KOPT-K1 (cell line): ENCODE data around the gene SUSD1.

Experiments
- H3K27ac ChIP-seq: fragments of 200-600 bp; sonication (generic); 2 replicates; pipeline ENCODE4 v1.5.1; 2016; ENCODE audit warnings: antibody characterized with exemption, mild to moderate bottlenecking, low read depth, low read length; ENCODE audit not compliant: poor library complexity, severe bottlenecking
- H3K36me3 ChIP-seq: fragments of 200-600 bp; sonication (generic); 2 replicates; pipeline ENCODE4 v1.5.1; 2017; ENCODE audit warnings: antibody characterized with exemption, mild to moderate bottlenecking, low read length, moderate library complexity; ENCODE audit not compliant: insufficient read depth
- H3K9me3 ChIP-seq: fragments of 200-600 bp; sonication (generic); 2 replicates; pipeline ENCODE4 v1.5.1; 2017; ENCODE audit warnings: antibody characterized with exemption, low read length, mild to moderate bottlenecking; ENCODE audit not compliant: insufficient read depth, poor library complexity, severe bottlenecking

Gene SUSD1

DNA sequence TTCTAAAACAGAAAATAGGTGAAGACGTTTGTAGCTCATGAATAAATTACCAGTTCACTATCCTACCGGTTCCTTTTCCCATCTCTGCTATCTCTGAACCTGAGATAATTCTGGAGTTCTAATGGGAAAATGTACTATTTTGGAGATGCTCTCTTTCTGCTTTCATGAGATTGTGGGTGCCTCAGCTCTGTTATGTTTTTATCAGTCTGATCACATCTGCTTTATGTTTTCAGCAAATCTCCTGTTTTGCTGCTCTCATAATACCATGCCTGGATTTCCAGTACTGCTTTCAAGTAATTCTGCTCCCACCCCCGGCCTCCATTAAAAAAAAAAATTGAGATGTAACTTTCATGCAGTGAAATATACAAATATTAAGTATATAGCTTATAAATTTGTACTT lies 9.1 kb upstream of the SUSD1 start:
- Histone ChIP-seq H3K9me3 (peaks cover 5% of the 10 kb centered on the region), H3K36me3 (no peaks in the 10 kb centered on the region), H3K27ac (no peak overlapping the region)

DNA sequence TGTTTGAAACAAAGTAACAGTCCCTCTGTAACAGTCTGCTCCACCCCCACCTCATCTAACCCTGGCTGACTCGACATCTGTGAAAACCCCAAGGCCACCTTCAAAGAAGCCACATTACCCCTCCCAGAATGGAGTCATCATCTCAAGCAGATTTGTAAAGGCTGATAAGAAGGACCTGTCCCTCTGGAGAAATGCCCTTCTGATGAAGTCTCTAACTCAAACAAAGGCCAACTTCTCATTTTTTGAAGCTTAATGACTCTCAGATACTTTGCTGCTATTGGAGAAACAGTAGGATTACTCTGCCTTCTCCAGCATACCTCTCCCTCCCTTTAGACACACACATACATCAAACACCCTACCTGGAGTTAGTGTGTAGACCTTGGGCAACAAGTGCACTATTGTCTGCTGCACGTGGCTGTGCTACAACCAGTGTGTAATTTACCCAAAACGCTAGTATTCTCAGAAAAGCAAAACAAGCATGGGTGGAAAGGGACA lies 5.3 kb upstream of the SUSD1 start:
- H3K9me3 ChIP-seq, result peaks cover 5% of the 10 kb centered on the region
- no peaks in the 10 kb centered on the region for H3K36me3 ChIP-seq
- H3K27ac ChIP-seq, result peak overlapping the region; percentile 68

DNA sequence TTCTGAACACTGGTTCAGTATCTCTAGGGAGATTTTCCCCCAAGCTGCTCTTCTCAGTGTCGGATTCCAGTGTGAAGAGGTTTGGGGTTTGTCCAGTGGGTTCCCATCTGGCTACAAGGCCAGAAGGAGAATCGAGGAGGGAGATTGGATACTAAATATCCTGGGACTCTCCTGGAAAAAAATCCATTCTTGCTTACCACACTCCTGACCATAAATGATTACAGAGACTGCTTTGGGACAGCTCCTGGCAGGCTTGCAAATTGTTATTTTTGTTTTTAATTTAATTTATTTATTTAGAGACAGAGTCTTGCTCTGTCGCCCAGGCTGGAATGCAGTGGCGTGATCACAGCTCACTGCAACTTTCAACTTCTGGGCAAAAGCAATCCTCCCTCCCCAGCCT lies 4.7 kb upstream of the SUSD1 start:
- peaks cover 5% of the 10 kb centered on the region for H3K9me3 ChIP-seq
- H3K36me3 ChIP-seq, result no peaks in the 10 kb centered on the region
- peak overlapping the region; percentile 68 for H3K27ac ChIP-seq

DNA sequence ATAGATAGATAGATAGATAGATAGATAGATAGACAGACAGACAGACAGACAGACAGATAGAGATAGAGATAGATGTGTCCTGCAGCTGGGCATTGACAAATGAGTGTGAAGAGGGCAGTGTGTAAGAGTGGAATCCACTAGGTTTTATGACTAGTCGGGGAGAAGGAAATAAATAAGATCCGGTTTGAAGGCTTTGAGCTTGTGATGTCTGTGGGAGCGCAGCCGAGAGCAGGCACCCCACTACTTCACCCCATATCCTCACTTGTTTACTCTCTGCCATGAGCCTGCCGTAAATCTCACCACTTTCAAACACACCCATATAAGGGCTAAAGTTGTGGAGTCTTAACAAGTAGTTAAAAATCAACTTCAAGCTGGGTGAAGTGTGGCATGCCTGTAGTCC lies 1.4 kb upstream of the SUSD1 start:
- H3K36me3 ChIP-seq, result no peaks in the 10 kb centered on the region
- no peak overlapping the region for H3K27ac ChIP-seq
- H3K9me3 ChIP-seq, result no peaks in the 10 kb centered on the region

DNA sequence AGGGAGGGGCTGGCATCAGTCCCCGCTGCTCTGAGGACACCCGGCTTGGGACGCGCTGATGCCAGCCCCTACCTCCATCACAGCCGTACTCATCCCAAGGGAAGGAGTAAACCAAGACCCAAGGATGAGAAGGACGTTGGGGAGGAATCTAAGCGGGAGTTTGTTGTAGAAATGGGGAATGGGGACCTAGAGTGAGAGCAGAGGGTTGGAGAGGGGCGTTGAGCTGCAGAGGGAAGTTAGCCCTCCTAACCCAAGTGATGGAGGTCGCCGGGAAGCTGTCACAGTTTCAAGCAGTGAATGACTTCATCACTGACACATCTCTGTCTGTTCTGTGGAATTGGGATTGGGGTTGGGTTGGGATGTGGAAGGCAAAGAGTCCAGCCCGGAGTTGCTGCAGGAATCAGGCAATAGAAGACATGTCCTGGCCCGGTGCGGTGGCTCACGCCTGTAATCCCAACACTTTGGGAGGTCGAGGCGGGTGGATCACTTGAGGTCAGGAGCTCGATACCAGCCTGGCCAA lies 759 bp upstream of the SUSD1 start:
- Histone ChIP-seq H3K9me3 (no peaks in the 10 kb centered on the region), H3K27ac (no peak overlapping the region), H3K36me3 (no peaks in the 10 kb centered on the region)

DNA sequence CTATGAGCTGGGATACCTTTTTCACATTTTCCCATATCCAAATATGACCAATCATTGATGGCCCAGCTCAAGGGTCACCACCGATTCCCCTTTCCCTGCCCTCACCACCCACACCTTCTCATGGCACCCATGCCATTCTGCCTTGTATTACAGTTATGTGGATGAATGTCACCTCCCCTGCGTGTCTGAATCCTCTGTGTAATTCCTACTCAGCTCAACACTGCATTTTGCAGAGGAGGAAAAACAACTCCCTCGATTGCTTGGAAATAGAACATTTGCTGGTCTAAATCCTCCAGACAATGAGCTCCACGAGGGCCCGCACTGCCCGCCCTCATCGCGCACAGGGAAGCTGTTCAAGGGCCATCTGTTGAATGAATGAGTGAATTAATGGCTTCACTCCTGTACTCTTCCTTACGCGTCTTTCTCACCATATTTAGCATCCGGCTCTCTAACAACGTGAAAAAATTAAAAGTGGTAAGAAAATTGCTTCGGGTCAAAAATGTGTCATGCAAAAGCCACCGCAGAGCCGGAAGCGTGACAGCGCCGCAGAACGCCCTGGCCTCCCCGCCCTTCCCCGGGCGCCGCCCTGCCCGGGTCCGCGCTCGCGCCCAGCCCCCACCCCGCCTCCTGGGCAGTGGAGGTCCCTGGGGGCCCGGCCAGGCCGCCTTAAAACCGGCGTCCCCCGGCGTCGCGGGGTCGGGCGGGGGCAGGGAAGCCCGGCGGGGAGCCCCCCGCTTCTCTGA lies 704 bp downstream of the SUSD1 start:
- Histone ChIP-seq H3K27ac (peak overlapping the region; percentile 59), H3K9me3 (no peaks in the 10 kb centered on the region), H3K36me3 (no peaks in the 10 kb centered on the region)

DNA sequence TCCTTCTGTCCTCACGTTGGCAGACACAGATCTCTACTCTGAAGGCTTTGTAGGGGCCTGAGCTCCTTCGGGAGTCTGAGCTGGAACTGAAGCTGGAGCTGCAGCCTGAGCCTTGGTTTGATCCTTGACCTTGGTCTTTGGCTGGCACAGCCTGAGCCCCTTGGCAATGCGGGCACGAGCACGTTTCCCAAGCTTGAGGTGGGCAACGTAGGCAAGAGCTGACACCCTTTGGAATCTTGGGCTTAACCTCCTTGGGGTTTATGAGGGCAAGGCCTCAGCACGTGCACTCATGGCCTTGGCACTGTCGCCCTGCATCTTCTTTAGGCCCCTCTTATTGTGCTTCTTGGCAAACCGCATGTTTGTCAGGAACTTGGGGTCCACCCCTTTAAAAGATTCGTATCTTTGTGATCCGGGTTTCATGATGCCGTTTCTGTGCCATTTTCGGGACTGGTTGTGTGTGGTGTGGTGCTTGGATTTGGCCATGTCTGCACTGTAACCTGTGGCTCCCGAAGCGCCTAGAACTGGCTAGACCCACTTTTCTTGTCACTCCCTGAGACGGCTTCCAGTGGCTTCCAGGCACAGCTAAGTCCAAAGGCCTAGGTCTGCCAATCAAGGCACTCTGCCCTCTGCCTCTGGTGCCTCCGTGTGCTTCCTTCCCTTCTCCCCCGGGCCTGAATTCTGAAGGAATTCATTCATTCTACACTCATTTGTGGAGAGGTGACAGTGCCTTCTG lies 1.4 kb downstream of the SUSD1 start:
- Histone ChIP-seq H3K36me3 (no peaks in the 10 kb centered on the region), H3K27ac (peak overlapping the region; percentile 59), H3K9me3 (no peaks in the 10 kb centered on the region)

DNA sequence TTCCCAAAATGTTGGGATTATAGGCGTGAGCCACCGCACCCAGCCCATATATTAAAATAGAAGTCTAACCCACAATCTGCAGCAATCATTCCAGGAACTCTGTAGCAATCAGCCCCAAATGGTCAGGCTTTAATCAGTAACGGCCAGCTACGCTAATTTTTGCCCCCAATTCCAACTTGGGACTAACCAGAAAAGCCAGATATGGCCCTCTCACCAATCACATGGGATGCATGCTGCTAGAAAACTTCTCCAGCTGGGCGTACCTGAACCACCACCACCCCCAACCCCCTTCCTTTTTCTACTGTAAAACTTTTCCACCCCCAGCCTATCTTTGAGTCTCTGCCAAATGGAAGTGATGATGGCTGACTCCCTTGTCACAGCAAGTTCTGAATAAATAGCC lies 4.1 kb downstream of the SUSD1 start:
- H3K36me3 ChIP-seq, result no peaks in the 10 kb centered on the region
- H3K27ac ChIP-seq, result no peak overlapping the region
- no peaks in the 10 kb centered on the region for H3K9me3 ChIP-seq

DNA sequence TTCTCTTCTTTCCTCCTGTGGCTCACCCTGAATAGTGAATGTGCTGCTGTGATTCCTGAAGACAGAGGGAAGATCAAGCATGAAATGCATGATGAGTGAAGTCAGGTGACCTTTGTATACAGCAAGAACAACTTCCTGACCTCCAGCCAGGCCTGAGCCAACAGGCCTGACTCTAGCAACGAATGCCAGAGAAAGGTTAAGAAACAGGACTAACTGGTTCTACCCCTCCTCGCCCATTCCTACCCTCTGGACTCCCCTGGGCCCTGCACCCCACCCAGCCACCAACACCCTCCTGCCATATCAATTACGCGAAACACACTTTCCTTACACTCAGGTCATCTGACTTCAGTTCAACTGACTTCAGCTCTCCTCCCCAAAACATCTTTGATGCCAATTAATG lies 4.9 kb downstream of the SUSD1 start:
- Histone ChIP-seq H3K36me3 (no peaks in the 10 kb centered on the region), H3K27ac (no peak overlapping the region), H3K9me3 (no peaks in the 10 kb centered on the region)

DNA sequence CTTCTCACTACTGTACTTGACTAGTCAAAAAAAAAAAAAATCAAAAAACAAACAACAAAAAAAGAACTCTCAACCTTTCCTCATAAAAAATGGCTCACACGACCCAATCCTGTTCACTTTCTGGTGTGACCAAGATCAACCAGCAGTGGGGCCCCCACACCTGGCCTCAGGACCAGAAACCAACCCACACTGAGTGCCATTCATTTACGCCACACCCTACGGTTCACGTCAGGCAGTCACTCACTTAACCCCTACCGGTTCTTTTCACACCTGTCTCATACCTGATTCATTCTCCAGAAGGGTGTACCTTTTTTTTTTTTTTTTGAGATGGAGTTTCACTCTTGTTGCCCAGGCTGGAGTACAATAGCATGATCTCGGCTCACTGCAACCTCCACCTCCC lies 5.7 kb downstream of the SUSD1 start:
- Histone ChIP-seq H3K36me3 (no peaks in the 10 kb centered on the region), H3K27ac (no peak overlapping the region), H3K9me3 (no peaks in the 10 kb centered on the region)

DNA sequence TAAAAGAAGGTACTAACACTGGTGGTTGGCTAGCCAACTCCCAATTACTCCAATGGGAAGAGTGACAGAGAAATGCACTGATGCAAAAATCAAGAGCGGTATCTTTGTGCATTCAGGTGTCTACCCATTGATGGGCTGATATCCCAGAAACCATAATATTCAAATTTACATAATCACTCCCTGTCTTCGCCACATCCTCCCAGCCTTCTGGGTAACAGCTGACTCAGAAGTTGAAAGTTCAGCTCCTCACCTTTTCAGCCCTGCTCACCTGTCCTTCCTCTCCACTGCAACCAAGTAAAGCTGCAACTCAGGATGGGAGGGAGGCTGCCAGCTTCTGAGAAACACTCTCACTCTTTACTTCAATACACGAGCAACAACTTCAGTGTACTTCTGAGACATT lies 6.9 kb downstream of the SUSD1 start:
- H3K36me3 ChIP-seq, result no peaks in the 10 kb centered on the region
- no peaks in the 10 kb centered on the region for H3K9me3 ChIP-seq
- H3K27ac ChIP-seq, result no peak overlapping the region

DNA sequence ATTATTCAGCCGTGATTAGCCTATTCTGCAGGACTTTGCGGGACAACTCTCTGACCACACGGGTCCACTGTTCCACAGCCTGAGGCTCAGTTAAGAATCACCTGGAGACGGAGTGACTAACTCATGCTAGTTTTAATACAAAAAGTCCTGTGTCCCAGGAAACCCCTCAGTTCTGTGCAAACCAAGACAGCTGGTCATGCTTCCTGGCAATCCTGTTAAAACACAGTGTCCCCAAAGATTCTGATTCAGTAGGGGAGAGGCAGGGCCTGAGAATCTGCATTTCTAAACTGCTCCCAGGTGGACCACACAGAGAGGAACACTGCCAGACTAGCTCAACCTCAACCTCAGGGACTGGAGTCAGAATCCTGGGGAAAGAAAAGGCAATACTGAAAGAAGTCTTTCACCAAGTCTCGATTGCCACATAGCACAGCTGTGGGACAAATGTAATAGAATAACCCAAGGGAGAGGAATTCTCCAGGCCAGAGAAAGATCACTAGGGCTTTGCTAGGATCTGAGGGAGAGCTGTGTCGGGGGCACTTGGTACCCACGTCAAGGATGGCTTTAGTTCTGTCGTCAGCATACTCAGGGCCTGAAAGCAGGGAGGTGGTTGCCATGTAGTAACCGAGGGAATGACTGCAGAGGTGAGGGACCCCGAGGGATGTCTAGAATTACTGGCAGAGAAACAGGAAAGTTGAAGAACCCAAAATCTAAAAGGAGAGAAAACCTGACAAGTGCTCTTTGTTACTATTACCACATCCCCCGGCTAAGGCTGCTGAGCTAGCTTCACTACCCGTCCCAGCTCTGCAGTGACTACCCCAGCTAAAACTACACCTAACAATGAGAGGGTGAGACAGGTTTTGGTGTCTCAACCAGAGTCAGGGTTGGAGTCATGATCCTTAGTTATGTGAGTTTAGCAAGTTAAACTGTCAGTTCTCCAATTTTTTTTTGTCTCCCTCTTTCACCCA lies 8.6 kb downstream of the SUSD1 start:
- Histone ChIP-seq H3K9me3 (no peaks in the 10 kb centered on the region), H3K27ac (no peak overlapping the region), H3K36me3 (no peaks in the 10 kb centered on the region)

DNA sequence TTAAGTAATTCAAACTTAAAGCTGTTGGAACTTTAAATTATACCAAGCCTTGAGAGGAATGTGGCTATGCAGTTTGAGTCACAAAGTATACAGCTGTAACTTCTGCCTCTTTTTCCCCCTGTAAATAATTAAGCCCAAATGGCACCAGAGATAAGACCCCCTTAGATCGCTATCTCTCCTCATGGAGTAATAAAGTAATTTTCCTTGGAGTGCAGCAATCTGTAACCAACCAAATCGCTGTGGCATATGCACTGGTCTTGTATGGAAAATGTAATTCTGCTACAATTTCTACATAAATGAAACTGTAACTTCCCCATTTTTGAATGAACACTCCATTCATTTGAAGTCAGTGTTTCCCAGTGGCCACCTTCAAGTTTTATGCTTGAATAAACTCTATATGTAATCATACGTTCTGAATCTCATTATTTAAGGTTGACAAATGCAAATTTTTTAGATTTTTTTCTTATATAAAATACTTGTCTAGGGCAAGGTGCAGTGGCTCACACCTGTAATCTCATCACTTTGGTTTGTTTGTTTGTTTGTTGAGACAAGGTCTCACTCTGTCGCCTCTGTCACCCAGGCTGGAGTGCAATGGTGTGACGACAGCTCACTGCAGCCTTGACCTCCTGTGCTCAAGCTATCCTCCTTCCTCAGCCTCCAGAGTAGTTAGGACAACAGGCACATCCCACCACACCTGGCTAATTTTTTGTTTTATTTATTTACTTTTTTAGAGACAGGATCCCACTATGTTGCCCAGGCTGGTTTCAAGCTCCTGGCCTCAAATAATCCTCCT lies 12.3 kb downstream of the SUSD1 start:
- Histone ChIP-seq H3K36me3 (no peaks in the 10 kb centered on the region), H3K27ac (no peak overlapping the region), H3K9me3 (no peaks in the 10 kb centered on the region)

DNA sequence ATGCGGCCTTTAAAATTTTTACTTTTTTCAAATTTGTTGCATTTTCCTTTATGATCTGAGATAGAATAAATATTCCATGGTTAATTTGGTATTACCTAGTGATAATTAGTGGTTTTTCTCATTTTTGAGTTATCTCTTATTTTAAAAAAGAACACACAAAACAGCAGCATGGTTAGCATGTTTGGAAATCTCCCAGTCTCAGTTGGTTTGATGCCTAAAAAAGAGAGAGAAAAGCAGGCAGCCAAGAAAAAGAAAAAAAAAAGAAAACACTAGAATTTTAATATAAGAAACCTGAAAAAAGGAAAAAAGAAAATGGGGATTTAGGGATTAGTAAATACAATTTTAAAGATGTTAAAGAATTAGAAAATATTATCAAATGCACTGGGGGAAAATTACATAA lies 15.3 kb downstream of the SUSD1 start:
- H3K9me3 ChIP-seq, result no peaks in the 10 kb centered on the region
- no peak overlapping the region for H3K27ac ChIP-seq
- H3K36me3 ChIP-seq, result no peaks in the 10 kb centered on the region
